ENCODE data around the gene GALNT17.

- TF ChIP-seq SUZ12 (IDR thresholded peaks at IDR 0.05) (no peak), NFRKB (IDR thresholded peaks at IDR 0.05) (no peak), SP1 (IDR thresholded peaks at IDR 0.05) (no peak), ARNT (IDR thresholded peaks at IDR 0.05) (no peak), BHLHE40 (IDR thresholded peaks at IDR 0.05; ENCODE audit: borderline replicate concordance) (no peak), FOXK2 (IDR thresholded peaks at IDR 0.05) (no peak)
These were observed 208.0 kb downstream of the GALNT17 start for GRCh38 chr7:71339924-71340323.
